ENCODE data around the gene ACOXL.
A peak's percentile ranks its signal among the peaks of the same experiment; 100 is the strongest.

The ACOXL gene

DNA sequence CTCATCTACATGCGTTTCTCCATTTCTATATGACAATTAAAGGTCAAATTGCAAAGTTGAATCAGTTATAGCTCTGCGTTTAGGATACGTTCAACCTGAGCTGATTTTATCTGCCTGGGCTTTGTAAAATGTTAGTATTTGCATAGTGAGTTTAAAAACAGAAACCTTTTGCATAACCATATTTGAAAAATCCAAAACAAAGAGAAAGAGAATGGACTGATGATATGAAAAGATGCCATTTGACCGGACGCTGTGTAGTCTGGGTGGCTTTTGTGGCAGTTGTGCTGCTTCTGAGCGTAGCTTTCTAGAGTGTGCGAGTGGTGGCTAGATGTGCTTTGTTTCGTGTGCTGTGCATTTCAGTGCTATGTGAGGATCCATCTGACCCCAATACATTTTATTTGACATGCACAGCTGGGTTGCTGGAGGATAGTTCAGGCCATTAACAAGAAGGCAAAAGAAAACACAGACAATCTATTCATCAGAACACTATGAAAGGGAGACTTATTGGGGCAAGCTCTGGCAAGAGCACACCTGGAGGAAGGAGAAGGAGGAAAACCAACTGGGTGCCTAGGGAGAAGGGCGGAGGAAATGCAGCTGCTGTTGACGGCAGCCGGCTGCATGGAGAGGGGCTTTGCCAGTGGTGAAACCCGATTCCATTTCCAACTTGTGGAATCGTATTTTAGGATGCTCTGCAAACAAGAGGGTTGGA lies 126.8 kb downstream of the ACOXL start:
- no peak for DNase-seq

DNA sequence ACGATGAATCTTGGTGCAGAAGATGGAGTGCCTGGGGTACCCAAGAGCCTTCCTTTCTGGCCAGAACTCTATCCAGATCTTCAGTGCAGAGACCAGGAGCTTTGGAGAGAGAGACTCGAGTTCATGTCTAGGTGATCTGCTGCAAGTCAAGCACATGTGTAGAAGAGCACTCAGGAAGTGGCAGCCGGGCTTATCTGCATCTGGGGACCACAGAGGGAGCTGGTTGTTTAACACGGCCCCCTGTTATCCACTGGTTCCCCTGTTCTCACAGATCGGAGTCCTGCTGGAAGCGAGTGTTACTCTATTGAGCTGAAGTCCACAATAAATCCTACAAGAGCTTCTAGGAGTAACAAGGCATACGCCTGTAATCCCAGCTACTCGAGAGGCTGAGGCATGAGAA lies 128.3 kb downstream of the ACOXL start:
- DNase-seq = no peak

DNA sequence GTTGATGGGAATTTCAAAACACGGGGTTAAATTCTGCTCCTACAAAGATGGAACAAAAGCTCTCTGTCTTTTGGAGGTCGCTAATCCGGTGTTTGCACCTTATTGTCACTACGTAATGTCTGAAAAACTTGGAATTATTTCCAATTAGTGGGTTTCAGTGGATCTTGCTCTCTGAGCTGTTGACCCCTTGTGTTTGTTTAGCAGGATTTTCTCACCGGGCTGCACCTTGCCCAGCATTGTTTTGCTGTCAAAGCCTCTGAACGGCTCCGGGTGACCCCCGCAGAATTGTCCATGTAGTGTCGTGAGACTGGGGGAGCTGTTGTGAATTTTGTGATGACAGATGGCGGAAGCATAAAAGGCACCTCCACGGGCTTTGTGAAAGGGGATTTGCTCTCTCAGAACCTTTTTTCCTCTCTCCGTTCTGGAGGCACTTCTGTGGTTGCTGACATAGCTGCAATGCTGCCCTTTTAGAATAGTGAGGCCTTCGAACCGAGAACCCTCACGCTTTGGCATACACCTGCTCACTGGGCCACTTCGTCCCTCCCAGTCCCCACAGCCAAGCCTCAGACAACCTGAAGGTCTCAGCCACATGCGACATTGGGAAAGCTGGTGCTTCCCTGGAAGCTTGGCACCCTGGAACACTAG lies 129.4 kb downstream of the ACOXL start:
- DNase-seq = no peak

DNA sequence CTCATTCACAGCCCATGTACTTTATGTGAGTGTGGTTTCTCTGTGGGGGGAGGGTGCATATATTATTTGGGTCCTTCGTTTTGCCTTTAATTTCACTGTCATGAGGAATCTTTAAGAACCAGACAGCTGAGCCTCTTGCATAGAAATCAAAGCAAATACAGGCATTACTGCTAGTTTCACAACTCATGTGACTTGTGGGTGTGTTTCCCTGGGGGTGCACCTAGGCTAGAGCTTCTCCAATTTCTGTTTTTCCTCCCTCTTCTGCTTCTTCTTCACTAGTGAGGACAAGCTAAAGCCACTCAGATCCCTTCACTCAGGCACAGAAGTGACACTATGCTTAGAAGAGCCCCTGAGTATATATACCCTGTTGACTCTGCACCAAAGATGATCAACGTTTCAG lies 131.4 kb downstream of the ACOXL start:
- peak; percentile 50 to 51 for DNase-seq

DNA sequence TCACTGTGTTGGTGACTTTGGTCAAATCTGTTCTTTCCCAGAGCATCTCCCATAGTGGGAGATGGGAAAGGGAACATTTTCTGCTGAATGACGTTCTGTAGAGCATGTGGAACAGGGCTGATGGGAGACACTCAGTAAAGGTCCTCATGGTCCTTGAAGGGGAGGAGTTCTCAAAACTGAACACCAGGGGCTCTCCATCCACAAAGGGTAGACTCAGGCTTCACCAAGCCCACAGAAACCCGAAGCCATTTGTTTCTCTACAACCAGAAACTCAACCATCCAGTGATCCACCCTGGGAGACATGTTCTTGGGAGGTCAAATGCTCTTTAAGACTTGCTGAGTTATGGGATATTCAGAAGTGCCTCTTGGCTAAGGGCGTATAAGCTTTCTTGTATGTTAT lies 131.8 kb downstream of the ACOXL start:
- no peak for DNase-seq

DNA sequence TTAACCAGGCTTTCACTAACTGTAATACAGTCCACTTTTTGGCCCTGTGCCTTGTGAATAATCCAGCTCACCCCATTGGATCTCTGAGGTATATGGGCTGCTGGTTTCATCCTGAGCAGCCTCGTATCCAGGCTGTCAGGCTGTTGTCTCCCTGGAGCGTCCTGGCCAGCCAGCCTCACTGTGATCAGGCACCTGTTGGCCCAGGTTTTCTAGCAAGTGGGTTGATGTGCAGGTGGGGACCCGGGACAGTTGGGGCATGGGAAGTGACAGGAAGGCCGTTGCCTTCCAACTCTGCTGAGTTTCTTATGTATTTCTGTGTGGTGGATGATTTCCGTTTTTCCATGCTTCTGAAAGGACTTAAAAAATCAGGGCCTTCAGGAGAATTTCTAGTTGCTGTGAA lies 132.4 kb downstream of the ACOXL start:
- no peak for DNase-seq

- no peak for DNase-seq
Measured at GRCh38 chr2:110865188-110865587, 132.8 kb downstream of the ACOXL start.

DNA sequence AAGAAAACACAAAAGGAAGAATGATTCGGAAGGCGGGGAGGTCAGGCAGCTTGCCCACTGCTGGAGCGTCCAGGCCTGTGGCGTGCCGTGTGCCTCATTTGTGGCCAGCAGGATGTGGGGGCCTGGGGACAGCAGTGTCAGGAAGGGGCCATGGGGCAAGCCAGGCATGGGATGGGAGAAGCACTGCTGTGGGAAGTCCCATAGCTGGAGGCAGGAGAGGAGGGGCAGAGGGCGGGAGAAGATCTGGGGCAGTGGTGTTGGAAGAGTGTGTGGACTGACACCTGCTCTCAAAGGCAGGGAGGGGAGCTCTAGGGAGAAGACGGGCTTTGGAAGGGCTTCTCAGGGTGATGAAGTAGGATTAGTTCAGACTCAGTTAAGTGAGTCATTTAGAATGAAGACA lies 133.7 kb downstream of the ACOXL start:
- DNase-seq = no peak

GRCh38 chr2:110866466-110866865 lies 134.1 kb downstream of the ACOXL start:
- no peak for DNase-seq

GRCh38 chr2:110867078-110867477 lies 134.7 kb downstream of the ACOXL start:
- DNase-seq = no peak

- no peak for DNase-seq
Measured at GRCh38 chr2:110868971-110869370, 136.6 kb downstream of the ACOXL start.

- DNase-seq = peak in 1 of 2 donors; percentile 34
Measured at GRCh38 chr2:110869472-110870446, 137.4 kb downstream of the ACOXL start.

- no peak for DNase-seq
Measured at GRCh38 chr2:110870545-110870944, 138.2 kb downstream of the ACOXL start.

DNA sequence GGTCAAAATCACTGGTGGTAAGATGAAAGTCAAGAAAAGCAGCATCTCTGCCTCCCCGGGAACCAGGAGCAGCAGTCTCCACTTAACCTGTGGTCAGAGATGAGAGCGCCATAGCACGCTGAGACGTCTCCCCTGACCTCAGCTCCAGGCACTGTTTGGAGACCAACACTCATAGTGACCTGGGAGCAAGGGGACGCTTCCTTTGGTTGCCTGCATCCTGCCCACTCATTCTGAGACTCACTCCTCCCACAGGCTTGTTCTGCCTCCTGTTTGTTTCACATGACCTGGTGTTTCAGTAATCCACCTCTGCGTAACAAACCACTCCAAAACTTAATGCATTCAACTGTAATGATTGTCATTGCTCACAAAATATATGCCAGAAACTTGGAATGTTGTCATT lies 139.3 kb downstream of the ACOXL start:
- peak in 1 of 2 donors; percentile 50 for DNase-seq

DNA sequence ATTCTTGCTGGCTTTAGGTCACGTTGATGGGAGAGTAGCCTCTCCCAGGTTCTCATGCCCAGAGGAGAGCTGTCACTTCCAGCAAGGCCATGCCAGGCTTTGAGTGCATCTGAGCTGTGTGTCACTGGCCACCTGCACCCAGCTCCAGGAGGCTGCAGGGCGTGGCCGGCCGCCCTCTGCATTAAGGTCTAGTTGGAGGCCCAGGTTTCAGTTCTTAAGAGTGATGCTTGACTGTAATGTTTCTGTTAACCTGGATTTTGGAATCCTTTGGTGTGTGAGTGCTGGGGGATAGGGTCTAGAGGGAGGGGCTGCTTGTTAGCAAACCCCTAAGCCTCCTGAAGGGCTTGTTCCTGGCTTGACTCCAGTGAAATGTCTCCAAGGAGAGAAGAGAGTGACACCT lies 140.1 kb downstream of the ACOXL start:
- DNase-seq = no peak

GRCh38 chr2:110873056-110873502 lies 140.7 kb downstream of the ACOXL start:
- DNase-seq = no peak

GRCh38 chr2:110873597-110874452 lies 141.5 kb downstream of the ACOXL start:
- DNase-seq = no peak

DNA sequence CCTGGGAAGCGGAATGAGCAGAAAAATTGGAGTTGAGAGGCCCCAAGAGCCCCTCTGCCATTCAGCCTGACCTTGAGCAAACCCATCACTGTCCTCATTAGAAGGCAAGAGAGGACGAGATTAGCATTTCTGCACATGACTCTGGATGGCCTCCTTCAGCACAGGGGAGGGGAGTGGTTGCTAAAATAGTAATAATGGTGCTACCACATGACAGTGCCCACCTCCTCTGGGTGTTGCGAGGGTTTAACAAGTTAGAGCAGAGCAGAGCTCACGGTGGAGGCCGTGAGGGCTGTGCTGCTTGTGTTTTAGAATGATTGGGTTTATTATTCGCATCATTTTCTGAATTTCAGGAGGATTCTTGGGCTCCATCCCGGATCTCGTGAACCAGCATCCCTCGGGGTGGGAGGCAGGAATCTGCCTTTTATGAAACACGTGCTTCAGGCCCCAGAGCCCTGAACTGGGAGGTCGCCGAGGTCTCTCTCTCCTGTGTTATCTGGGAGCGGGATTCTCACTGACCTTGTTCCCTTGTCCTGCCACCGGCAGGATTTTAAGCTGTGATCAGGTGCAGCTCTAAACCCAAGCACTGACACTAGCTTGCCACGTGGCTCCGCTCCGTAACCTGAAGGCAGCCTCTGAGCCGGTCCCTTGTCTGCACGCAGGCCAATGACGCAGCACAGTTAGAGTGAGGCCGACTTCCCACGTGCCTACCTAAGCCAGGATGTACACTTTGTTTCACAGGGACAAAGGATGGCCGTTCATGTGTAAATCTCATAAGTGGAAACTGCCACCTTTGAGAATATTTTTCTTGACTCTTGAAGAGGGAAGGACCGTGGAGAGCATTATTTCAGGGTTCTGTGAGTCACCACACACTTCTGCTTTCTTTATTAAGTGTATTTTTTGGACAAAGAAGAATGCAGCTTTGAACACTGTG lies 142.3 kb downstream of the ACOXL start:
- DNase-seq = peak; percentile 51 to 67

DNA sequence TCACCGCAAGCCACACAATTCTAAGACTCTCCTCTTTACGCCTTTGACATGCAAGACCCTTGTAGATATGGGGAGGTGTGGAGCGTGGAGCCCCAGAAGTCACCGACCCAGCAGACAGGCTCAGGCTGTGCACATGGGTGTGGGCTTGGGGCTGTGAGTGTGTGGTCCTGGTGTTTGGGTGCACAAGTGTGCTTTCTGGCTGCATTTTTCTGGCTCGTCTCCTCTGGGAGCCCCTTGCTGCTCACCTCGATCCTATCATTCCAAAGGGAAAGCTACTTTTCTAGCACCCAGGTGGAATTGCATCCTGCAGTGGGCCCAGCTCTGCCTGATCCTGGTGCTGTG lies 143.0 kb downstream of the ACOXL start:
- no peak for DNase-seq

DNA sequence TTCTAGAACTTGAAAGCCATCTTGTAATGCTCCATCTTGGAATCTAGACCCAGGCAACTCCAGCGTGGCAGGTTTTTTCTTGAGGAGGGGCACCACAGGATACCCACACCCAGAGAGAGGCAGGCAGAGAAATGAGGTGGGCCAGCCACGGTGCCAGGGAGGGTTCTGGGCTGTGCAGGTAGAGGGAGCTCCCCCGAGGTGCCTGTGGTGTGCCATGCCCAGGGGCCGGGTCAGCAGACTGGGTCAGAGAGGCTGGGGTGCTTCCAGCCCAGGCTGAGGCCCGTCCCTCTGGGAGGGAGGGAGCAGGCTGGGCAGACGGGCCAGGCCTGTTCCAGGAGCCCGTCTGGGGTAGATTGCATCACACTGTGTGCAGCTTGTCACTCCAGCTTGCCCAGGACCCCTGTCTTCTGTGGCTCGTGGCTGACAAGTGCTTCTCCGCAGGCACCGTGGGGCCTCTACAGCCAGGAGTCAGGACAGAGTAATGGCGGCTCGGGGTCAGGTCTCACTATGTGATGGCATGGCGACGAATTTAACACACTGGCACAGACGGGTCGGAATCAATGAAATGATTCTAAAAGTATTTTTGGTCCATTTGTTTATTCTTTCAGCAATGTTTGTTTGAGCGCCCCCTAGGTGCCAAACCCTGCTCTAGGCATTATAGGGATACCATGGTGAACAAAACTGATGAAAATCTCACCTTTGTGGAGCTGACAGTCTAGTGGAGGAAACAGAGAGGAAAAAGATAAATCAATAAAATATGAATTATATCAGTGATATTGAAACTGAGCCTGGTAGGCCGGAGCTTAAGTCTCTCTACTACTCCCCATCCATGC lies 144.0 kb downstream of the ACOXL start:
- DNase-seq = no peak

All from inflammatory macrophage (primary cell).